Endothelial cell of umbilical vein (primary cell): ENCODE measurements around the gene THEM4.

Source experiments
- POLR2A ChIP-seq: IDR thresholded peaks from 2 replicates; pipeline ENCODE4 v1.6.1; 2012; ENCODE audit warnings: low read depth, mild to moderate bottlenecking, control low read depth, low read length
- TF ChIP-seq, protein P1 (sequence below), 2 donors: IDR thresholded peaks; 1 replicate in 1 of 2; 2 replicates in 1 of 2; pipeline ENCODE4 v1.5.1; 2011; ENCODE audit warnings: low read length in 2 of 2, mild to moderate bottlenecking in 2 of 2, moderate library complexity in 2 of 2, control low read depth in 1 of 2, inconsistent platforms in 1 of 2, low read depth in 1 of 2; ENCODE audit not compliant: insufficient read depth in 1 of 2; ENCODE audit errors: extremely low read depth in 1 of 2

DNA sequence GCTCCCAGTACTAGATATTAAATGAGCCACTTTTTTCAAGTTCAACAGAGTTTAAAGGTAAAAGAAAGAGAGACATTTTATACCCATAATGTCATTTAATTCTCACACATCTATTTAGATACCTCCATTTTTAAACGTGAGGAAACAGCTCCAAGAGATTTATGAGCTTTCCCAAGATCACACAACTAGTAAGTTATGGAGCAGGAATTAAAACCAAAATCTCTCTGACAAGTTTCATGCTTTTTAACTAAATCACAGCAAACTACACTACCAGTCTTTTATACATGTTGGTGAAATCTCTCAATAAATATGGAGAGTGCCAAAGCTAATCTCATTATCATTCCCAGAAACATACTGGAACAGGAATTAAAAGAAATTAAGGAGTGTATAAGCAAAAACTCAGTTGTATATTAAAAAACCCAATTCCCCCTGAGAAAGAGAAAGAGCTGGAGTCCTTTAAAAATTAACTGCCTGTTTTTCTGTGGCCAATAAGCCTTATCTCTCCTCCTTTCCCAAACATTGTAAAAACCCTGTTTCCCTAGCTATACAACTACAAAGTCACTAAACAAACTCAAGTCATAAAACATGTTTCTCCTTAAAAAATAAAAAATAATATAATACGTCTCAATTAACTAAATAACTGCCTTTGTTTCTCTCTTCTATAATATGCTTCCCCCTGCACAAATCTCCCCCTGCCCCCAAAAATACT lies 26.7 kb upstream of the THEM4 start:
- TF ChIP-seq, protein P1, sequence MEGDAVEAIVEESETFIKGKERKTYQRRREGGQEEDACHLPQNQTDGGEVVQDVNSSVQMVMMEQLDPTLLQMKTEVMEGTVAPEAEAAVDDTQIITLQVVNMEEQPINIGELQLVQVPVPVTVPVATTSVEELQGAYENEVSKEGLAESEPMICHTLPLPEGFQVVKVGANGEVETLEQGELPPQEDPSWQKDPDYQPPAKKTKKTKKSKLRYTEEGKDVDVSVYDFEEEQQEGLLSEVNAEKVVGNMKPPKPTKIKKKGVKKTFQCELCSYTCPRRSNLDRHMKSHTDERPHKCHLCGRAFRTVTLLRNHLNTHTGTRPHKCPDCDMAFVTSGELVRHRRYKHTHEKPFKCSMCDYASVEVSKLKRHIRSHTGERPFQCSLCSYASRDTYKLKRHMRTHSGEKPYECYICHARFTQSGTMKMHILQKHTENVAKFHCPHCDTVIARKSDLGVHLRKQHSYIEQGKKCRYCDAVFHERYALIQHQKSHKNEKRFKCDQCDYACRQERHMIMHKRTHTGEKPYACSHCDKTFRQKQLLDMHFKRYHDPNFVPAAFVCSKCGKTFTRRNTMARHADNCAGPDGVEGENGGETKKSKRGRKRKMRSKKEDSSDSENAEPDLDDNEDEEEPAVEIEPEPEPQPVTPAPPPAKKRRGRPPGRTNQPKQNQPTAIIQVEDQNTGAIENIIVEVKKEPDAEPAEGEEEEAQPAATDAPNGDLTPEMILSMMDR (IDR thresholded peaks at IDR 0.05; ENCODE audit: extremely low read depth in 1 of 2, insufficient read depth in 1 of 2, low read depth in 1 of 2, low read length in 2 of 2), result no peak
- TF ChIP-seq POLR2A, result no peak
